Fibroblast of lung (primary cell): ENCODE results near the gene CBLC. TPM values are rescaled to one million over a fixed set of nuclear protein-coding genes. Genes with fewer than 3 reads are reported as not detected.
A peak's percentile ranks its signal among the peaks of the same experiment; 100 is the strongest.

Experiments
- DNase-seq, 2 donors: peaks; one replicate each; pipeline versions ENCODE4 v3.0.0 to v3.0.0-alpha.2; 2010; ENCODE audit warnings: low read depth in 2 of 2
- H2AFZ ChIP-seq: 2 replicates; pipeline ENCODE4 v1.5.1; 2012; ENCODE audit warnings: low read length, control low read depth, inconsistent platforms
- H3K27ac ChIP-seq: 2 replicates; pipeline ENCODE4 v1.5.1; 2011; ENCODE audit warnings: low read length, control low read depth; ENCODE audit not compliant: insufficient read depth
- H3K27me3 ChIP-seq: 2 replicates; pipeline ENCODE4 v1.5.1; 2011; ENCODE audit warnings: mild to moderate bottlenecking, low read length; ENCODE audit not compliant: control insufficient read depth, insufficient read depth
- H3K36me3 ChIP-seq: 2 replicates; pipeline ENCODE4 v1.5.1; 2011; ENCODE audit warnings: low read length; ENCODE audit not compliant: control insufficient read depth, insufficient read depth
- H3K4me1 ChIP-seq: 2 replicates; pipeline ENCODE4 v1.5.1; 2011; ENCODE audit warnings: low read length; ENCODE audit not compliant: control insufficient read depth, insufficient read depth; ENCODE audit errors: extremely low read depth
- H3K4me2 ChIP-seq: 2 replicates; pipeline ENCODE4 v1.5.1; 2011; ENCODE audit warnings: low read length, control low read depth; ENCODE audit not compliant: insufficient read depth; ENCODE audit errors: extremely low read depth
- H3K4me3 ChIP-seq, 4 experiments: fragments of 200-600 bp in 1 of 4; sonication (generic) in 1 of 4; replicated peaks in 1 of 4; 2 replicates each; pipeline ENCODE4 v1.5.1; 2011 to 2016; ENCODE audit warnings: low read length in 4 of 4, low read depth in 3 of 4, mild to moderate bottlenecking in 3 of 4, control low read depth in 2 of 4, inconsistent platforms in 1 of 4, mixed read lengths in 1 of 4; ENCODE audit not compliant: insufficient read depth in 1 of 4; ENCODE audit errors: control extremely low read depth in 1 of 4
- H3K79me2 ChIP-seq: 2 replicates; pipeline ENCODE4 v1.5.1; 2012; ENCODE audit warnings: mild to moderate bottlenecking, low read length, inconsistent platforms; ENCODE audit not compliant: control insufficient read depth, insufficient read depth
- H3K9ac ChIP-seq: 2 replicates; pipeline ENCODE4 v1.5.1; 2011; ENCODE audit warnings: mild to moderate bottlenecking, low read length, control low read depth; ENCODE audit not compliant: insufficient read depth
- H3K9me3 ChIP-seq: 2 replicates; pipeline ENCODE4 v1.5.1; 2012; ENCODE audit warnings: low read depth, low read length; ENCODE audit not compliant: control insufficient read depth, insufficient read depth
- H4K20me1 ChIP-seq: 2 replicates; pipeline ENCODE4 v1.5.1; 2011; ENCODE audit warnings: low read length; ENCODE audit not compliant: control insufficient read depth, insufficient read depth; ENCODE audit errors: extremely low read depth
- CTCF ChIP-seq, 2 donors: IDR thresholded peaks in 1 of 2; conservative IDR thresholded peaks in 1 of 2; 1 replicate in 1 of 2; 2 replicates in 1 of 2; pipeline ENCODE4 v1.5.1; 2011 to 2012; ENCODE audit warnings: low read length in 2 of 2, control low read depth in 1 of 2, inconsistent platforms in 1 of 2, low read depth in 1 of 2, mild to moderate bottlenecking in 1 of 2
- EZH2 ChIP-seq: IDR thresholded peaks from 2 replicates; pipeline ENCODE4 v1.5.1; 2012; ENCODE audit warnings: low read length, control low read depth, mild to moderate bottlenecking; ENCODE audit errors: missing control alignments
- polyA plus RNA-seq, 2 donors: library from polyadenylated mRNA; depleted of rRNA in 1 of 2; stranded (reverse) in 1 of 2; unstranded in 1 of 2; fragments of >200 nt; gene quantifications; 2 replicates each; pipeline ENCODE4 v1.2.1, GENCODE V29; 2011 to 2012; ENCODE audit warnings: missing spikeins in 1 of 2
- total RNA-seq: library from RNA; depleted of rRNA; stranded (reverse); fragments of >200 nt; gene quantifications from 2 replicates; pipeline ENCODE4 v1.2.1, GENCODE V29; 2014

The CBLC gene
- total and polyA plus RNA-seq, 2 donors (not counting 1 experiment from before 2014, with no cell fraction given), result 0.33 TPM; not detected in 1

GRCh38 chr19:44741258-44741731 is 36.4 kb upstream of the CBLC start:
- H3K4me3 ChIP-seq, result no peak overlapping the region
- H3K79me2 ChIP-seq, result no peaks in the 10 kb centered on the region
- no peak overlapping the region for H3K9ac ChIP-seq
- no peak overlapping the region for H2AFZ ChIP-seq
- TF ChIP-seq CTCF (conservative IDR thresholded peaks at IDR 0.05 in 1 of 2, IDR thresholded peaks at IDR 0.05 in 1 of 2; ENCODE audit: low read depth in 1 of 2, low read length in 2 of 2) (no peak), EZH2 (no peak)
- H3K27ac ChIP-seq, result peak overlapping the region; percentile 83
- no peaks in the 10 kb centered on the region for H3K27me3 ChIP-seq
- no peaks in the 10 kb centered on the region for H3K9me3 ChIP-seq
- peak overlapping the region; percentile 52 for H3K4me2 ChIP-seq
- DNase-seq, result peak; percentile 50 to 57
- H4K20me1 ChIP-seq, result no peaks in the 10 kb centered on the region
- H3K4me1 ChIP-seq, result peaks cover 18% of the 10 kb centered on the region
- H3K36me3 ChIP-seq, result no peaks in the 10 kb centered on the region

- no peaks in the 10 kb centered on the region for H3K27me3 ChIP-seq
- no peak overlapping the region for H2AFZ ChIP-seq
- no peaks in the 10 kb centered on the region for H3K79me2 ChIP-seq
- no peaks in the 10 kb centered on the region for H3K36me3 ChIP-seq
- peak overlapping the region; percentile 18 for H3K4me2 ChIP-seq
- H3K4me3 ChIP-seq, result no peak overlapping the region
- no peak overlapping the region for H3K9ac ChIP-seq
- no peaks in the 10 kb centered on the region for H3K9me3 ChIP-seq
- peaks cover 22% of the 10 kb centered on the region for H3K4me1 ChIP-seq
- TF ChIP-seq CTCF (conservative IDR thresholded peaks at IDR 0.05 in 1 of 2, IDR thresholded peaks at IDR 0.05 in 1 of 2; ENCODE audit: low read depth in 1 of 2, low read length in 2 of 2) (no peak), EZH2 (no peak)
- H4K20me1 ChIP-seq, result no peaks in the 10 kb centered on the region
- peak overlapping the region; percentile 70 for H3K27ac ChIP-seq
- peak; percentile 100 for DNase-seq
Observed at GRCh38 chr19:44741841-44742329, 35.8 kb upstream of the CBLC start.

- H4K20me1 ChIP-seq, result no peaks in the 10 kb centered on the region
- TF ChIP-seq CTCF (conservative IDR thresholded peaks at IDR 0.05 in 1 of 2, IDR thresholded peaks at IDR 0.05 in 1 of 2; ENCODE audit: low read depth in 1 of 2, low read length in 2 of 2), result no peak
- no peak for TF ChIP-seq EZH2
- peak in 1 of 2 donors; percentile 66 for DNase-seq
- no peaks in the 10 kb centered on the region for H3K9me3 ChIP-seq
- no peaks in the 10 kb centered on the region for H3K79me2 ChIP-seq
- peak overlapping the region; percentile 18 for H3K4me2 ChIP-seq
- peak overlapping the region; percentile 70 for H3K27ac ChIP-seq
- peaks cover 25% of the 10 kb centered on the region for H3K4me1 ChIP-seq
- H3K4me3 ChIP-seq, result no peak overlapping the region
- no peak overlapping the region for H2AFZ ChIP-seq
- H3K9ac ChIP-seq, result no peak overlapping the region
- H3K36me3 ChIP-seq, result no peaks in the 10 kb centered on the region
- H3K27me3 ChIP-seq, result no peaks in the 10 kb centered on the region
Observed at GRCh38 chr19:44742330-44743061, 35.2 kb upstream of the CBLC start.
